Psoas muscle (tissue), 8 donors: ENCODE results near the gene EPHA2. TPM values are rescaled to one million over a fixed set of nuclear protein-coding genes. Genes with fewer than 3 reads are reported as not detected.

ENCODE experiments used
- ATAC-seq, 4 donors: fragments of 200-7000 bp; cut with Tn5 transposase; one replicate each; pipeline ENCODE4 v1.9.1; 2020; ENCODE audit warnings: moderate library complexity in 3 of 4, mild to moderate bottlenecking in 2 of 4
- DNase-seq, 2 donors: peaks; one replicate each; pipeline ENCODE4 v3.0.0-alpha.2; 2020
- H3K27ac ChIP-seq: fragments of 200-600 bp; one replicate; pipeline ENCODE4 v1.8.0; 2022
- H3K27me3 ChIP-seq, 3 donors: fragments of 200-600 bp in 1 of 3; one replicate each; pipeline versions ENCODE4 v1.6.1 to v1.8.0; 2013 to 2022; ENCODE audit warnings: low read length in 2 of 3, mild to moderate bottlenecking in 2 of 3, moderate library complexity in 1 of 3; ENCODE audit not compliant: insufficient read depth in 3 of 3
- H3K36me3 ChIP-seq, 2 donors: fragments of 200-600 bp in 1 of 2; one replicate each; pipeline versions ENCODE4 v1.6.1 to v1.8.0; 2013 to 2022; ENCODE audit warnings: low read depth in 1 of 2, mild to moderate bottlenecking in 1 of 2, moderate library complexity in 1 of 2; ENCODE audit not compliant: insufficient read depth in 1 of 2
- H3K4me1 ChIP-seq: fragments of 200-600 bp; one replicate; pipeline ENCODE4 v1.8.0; 2022
- H3K4me3 ChIP-seq: fragments of 200-600 bp; one replicate; pipeline ENCODE4 v1.8.0; 2022; ENCODE audit warnings: mild to moderate bottlenecking
- H3K9me3 ChIP-seq: fragments of 200-600 bp; one replicate; pipeline ENCODE4 v1.8.0; 2022
- WGBS, 3 donors: extraction: QIAGEN DNeasy Blood & Tissue Kit; methylation state at CpG; one replicate each; pipeline versions ENCODE4 v1.1.6 to v1.1.7; 2013; 5-methylcytosine and 5-hydroxymethylcytosine counted together
- intact Hi-C, 2 donors: fragments of 100-400 bp; cut with DNase I; formaldehyde crosslinking; loops; one replicate each; pipeline versions ENCODE4 v1.11.0 to v1.14.2; 2022
- polyA plus RNA-seq, 3 donors: library from polyadenylated mRNA; stranded (reverse); fragments of 200-250 nt; gene quantifications; one replicate each; pipeline ENCODE4 v1.2.3, GENCODE V29; 2013
- total RNA-seq, 4 donors: library from RNA; stranded (reverse); fragmentation: NEBNext Ultra II Directional in 2 of 4; extraction: Animal tissue kit (Norgen Biotek cat#: 25700) in 2 of 4; gene quantifications; one replicate each; pipeline versions ENCODE4 v1.2.1 to v1.2.4, GENCODE V29; 2021 to 2023
- TF ChIP-seq, protein P1 (sequence below): fragments of 200-600 bp; IDR thresholded peaks from one replicate; pipeline ENCODE4 v1.8.0; 2022; ENCODE audit warnings: antibody characterized with exemption
- donor health status: healthy with polysubstance abuse.
- donor health status: DM: no; HTN: no; CAD: no; lungs with moderate emphysema.
- donor health status: Bipolar disorder and iron deficiency.
- donor health status: healthy.
- donor health status: DM: yes; HTN: yes; CAD: no.
- donor health status: DM: no; HTN: no; CAD: no.
- donor health status: DM: no; HTN: no; CAD: no.
- donor health status: DM: yes; HTN: yes; CAD: no.

Gene EPHA2
- total and polyA plus RNA-seq, 7 donors = 1.3 to 8.0 (median 3.2) TPM

DNA sequence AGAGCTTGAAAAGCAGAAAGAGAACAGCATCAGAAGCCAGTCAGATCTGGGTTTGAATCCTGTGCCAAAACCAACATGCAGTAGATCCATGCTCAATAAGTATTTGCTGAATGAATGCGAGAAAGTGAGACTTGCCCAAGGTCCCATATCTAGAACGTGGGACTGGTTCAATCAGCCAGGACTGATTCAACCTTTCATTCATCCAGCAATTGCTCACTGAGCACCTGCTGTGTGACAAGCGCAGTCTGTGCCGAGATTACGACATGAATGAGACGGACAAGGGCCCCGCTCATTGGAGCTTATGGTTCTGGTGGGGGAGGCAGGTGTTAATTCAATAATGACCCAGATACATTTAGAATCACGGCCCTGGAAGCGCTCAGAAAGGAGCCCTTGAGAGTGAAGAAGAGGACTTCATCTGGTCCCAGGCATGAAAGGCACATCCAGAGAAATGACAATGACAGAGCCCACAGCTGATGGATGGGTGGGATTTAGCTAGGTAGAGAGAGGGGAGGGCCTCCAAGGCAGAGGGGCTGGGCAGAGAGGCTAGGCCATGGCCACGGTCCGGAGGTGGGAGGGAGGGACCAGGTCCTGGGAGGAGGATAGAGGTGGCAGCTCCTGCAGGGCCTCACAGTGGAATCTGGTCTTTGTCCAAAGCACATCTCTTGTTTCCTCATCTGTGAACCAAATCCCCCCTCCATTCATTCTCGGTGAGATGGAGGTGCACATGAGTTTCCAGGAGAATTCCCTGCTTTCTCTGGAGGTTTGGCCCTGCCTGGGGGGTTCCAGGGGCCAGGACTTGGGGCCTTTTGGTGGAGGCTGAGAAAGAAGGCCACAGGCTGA is 78.2 kb downstream of the EPHA2 start:
- Histone ChIP-seq H3K4me3 (no peak overlapping the region), H3K27ac (no peak overlapping the region), H3K36me3 (no peaks in the 10 kb centered on the region), H3K4me1 (no peaks in the 10 kb centered on the region), H3K9me3 (no peaks in the 10 kb centered on the region), H3K27me3 (peaks cover 0 to 12% (median 2%) of the 10 kb centered on the region in 3 donors)
- TF ChIP-seq, protein P1, sequence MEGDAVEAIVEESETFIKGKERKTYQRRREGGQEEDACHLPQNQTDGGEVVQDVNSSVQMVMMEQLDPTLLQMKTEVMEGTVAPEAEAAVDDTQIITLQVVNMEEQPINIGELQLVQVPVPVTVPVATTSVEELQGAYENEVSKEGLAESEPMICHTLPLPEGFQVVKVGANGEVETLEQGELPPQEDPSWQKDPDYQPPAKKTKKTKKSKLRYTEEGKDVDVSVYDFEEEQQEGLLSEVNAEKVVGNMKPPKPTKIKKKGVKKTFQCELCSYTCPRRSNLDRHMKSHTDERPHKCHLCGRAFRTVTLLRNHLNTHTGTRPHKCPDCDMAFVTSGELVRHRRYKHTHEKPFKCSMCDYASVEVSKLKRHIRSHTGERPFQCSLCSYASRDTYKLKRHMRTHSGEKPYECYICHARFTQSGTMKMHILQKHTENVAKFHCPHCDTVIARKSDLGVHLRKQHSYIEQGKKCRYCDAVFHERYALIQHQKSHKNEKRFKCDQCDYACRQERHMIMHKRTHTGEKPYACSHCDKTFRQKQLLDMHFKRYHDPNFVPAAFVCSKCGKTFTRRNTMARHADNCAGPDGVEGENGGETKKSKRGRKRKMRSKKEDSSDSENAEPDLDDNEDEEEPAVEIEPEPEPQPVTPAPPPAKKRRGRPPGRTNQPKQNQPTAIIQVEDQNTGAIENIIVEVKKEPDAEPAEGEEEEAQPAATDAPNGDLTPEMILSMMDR = no peak
- WGBS, 3 donors = 69 to 86% (median 80%) methylated on average over 12 of the region's 12 CpGs
- no peak for ATAC-seq
- intact Hi-C loops = loop anchor here in 1 of 2 donors (2.0 to 5.0 kb wide), 2 partner anchors 109 to 165 kb away; no protein-coding TSS in a partner anchor
- peak in 1 of 2 donors; percentile 40 for DNase-seq

DNA sequence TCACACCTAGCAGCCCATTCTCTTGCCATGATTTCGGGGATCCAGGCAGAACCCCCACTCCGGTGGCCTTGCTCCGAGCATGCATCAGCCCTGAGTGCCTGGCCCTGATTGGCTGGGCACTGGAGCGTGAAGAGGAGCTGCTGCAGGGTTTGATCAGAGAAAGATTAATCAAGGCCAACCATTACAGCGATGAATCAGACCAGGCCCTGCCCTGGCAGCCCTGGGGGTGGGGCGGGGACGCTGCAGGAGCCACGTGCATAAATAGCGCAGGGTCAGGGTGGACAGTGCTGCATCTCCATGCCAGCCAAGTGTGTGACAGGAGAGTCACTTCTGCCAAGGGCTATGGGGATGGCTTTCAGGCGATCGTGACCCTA is 79.0 kb downstream of the EPHA2 start:
- Histone ChIP-seq H3K36me3 (no peaks in the 10 kb centered on the region), H3K4me1 (no peaks in the 10 kb centered on the region), H3K27ac (no peak overlapping the region), H3K27me3 (peaks cover 0 to 18% (median 2%) of the 10 kb centered on the region in 3 donors), H3K9me3 (no peaks in the 10 kb centered on the region), H3K4me3 (no peak overlapping the region)
- ATAC-seq = peak; percentile 33 to 60 (median 48)
- intact Hi-C loops = loop anchor here in 1 of 2 donors (5.0 kb wide), 1 partner anchor 165 kb away; no protein-coding TSS in a partner anchor
- TF ChIP-seq, protein P1 = no peak
- peak; percentile 53 to 59 for DNase-seq
- WGBS, 3 donors = 56 to 66% (median 65%) methylated on average over 10 to 11 of the region's 11 CpGs

DNA sequence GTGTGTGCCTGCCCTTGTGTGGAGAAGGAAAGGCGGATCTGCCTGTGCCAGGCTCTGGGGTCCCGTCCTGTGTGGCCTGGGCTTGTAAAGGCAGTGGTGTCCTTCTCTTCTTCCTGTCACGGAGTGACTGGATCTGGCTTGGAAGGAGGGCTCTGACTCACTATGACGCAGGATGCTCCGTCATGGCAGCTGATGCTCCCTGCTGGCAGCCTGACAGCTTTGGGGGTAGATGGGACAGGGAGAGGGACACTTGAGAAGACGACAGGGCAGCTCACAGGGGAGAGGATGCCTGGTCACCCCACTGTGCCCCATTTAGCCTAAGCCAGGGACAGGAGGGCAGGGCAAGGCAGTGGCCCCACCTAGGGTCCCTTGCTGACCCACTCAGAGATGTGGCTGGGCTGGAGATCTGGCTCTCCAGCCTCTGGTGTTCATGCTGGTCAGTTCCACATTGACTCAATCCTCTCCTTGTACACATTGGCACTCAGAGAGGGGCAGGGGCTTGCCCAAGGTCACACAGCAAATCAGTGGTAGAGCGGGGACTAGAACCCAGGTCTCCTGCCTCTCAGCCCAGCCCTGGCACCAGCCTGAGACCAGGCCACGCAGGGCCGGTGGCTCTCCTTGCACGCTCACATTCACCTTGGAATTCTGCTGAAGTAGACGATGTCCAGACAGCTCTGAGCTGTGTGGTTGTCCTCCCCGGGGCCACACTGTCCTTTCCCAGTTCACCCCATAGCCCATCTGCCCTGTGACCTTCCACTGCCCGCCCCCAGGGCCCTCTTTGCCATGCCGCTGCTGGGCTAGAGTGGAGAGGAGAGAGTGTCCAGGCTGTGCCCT is 79.6 kb downstream of the EPHA2 start:
- H3K4me3 ChIP-seq = no peak overlapping the region
- H3K9me3 ChIP-seq = no peaks in the 10 kb centered on the region
- H3K4me1 ChIP-seq = no peaks in the 10 kb centered on the region
- no peak overlapping the region for H3K27ac ChIP-seq
- intact Hi-C loops = loop anchor here in 1 of 2 donors (5.0 kb wide), 1 partner anchor 166 kb away; no protein-coding TSS in a partner anchor
- peak; percentile 67 to 74 for DNase-seq
- ATAC-seq = peak; percentile 45 to 61 (median 60)
- TF ChIP-seq, protein P1 = no peak
- WGBS, 3 donors = 72 to 79% (median 75%) methylated on average over 14 of the region's 14 CpGs
- H3K36me3 ChIP-seq = no peaks in the 10 kb centered on the region
- H3K27me3 ChIP-seq = peaks cover 0 to 18% (median 2%) of the 10 kb centered on the region in 3 donors

DNA sequence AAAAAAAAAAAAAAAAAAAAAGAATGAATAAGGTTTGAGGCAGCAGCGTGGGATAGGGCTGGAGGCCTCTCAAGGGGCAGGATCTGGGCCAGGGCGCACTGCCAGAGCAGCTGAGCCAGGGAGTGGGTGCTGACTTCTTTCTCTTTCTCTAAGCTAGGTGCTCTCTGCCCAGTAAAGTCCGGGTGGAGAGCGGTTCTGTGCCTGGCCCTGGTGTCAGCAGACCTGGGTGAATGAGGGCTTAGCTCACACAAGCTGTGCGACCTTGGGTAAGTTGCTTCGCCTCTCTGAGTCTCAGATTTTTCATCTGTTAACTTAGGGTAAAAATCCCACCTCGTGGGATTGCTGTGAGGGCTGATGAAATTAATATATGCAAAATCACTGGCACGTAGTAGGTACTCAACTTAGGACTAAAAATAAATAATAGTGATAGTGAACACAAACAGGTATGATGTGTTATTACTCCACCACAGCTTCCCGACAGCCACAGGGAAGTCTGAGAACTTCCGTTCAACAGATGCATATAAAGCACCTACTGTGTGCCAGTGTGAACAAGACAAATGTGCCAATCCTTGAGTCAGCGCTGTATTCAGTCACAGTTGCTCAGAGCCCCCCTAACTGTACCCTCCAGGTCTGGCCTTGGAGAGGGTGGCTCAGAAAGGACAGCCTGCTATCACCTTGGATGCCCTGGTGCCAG is 80.4 kb downstream of the EPHA2 start:
- intact Hi-C loops = loop anchor here in 1 of 2 donors (5.0 kb wide), 1 partner anchor 167 kb away; no protein-coding TSS in a partner anchor
- Histone ChIP-seq H3K4me1 (no peaks in the 10 kb centered on the region), H3K27ac (no peak overlapping the region), H3K36me3 (no peaks in the 10 kb centered on the region), H3K9me3 (no peaks in the 10 kb centered on the region), H3K27me3 (peaks cover 0 to 18% (median 2%) of the 10 kb centered on the region in 3 donors), H3K4me3 (no peak overlapping the region)
- ATAC-seq (peak in 1 of 4 donors; percentile 26), DNase-seq (peak in 1 of 2 donors; percentile 59)
- TF ChIP-seq, protein P1 = no peak
- 59 to 74% (median 62%) methylated on average over 11 of the region's 11 CpGs for WGBS, 3 donors

Other genes starting within 250 kb of the EPHA2 start
- 10 to 100 TPM; 23.5 to 29.5 (median 26.2) TPM for gene ZBTB17, start 180.0 kb downstream of the EPHA2 start, total RNA-seq
- gene ZBTB17, start 180.0 kb downstream of the EPHA2 start, polyA plus RNA-seq = 10 to 100 TPM; 32.1 to 44.3 (median 34.2) TPM
- under 1 TPM in 1 of 4 donors, not detected in 3; 0.06 TPM for gene SRARP, start 151.8 kb downstream of the EPHA2 start, total RNA-seq
- under 1 TPM; 0.06 to 0.17 (median 0.09) TPM for gene SRARP, start 151.8 kb downstream of the EPHA2 start, polyA plus RNA-seq
- gene HSPB7, start 138.0 kb downstream of the EPHA2 start, total RNA-seq = 1,000 to 10,000 TPM; 1,183 to 3,738 (median 2,852) TPM
- 1,000 to 10,000 TPM; 1,867 to 2,156 (median 2,058) TPM for gene HSPB7, start 138.0 kb downstream of the EPHA2 start, polyA plus RNA-seq
- 1 to 10 TPM in 3 of 4 donors, under 1 TPM in 1; 0.84 to 2.2 (median 1.4) TPM for gene CLCNKA, start 134.0 kb downstream of the EPHA2 start, total RNA-seq
- gene CLCNKA, start 134.0 kb downstream of the EPHA2 start, polyA plus RNA-seq = 1 to 10 TPM in 1 of 3 donors, under 1 TPM in 2; 0.30 to 1.2 (median 0.63) TPM
- under 1 TPM in 1 of 4 donors, not detected in 3; 0.30 TPM for gene CLCNKB, start 112.3 kb downstream of the EPHA2 start, total RNA-seq
- under 1 TPM in 2 of 3 donors, not detected in 1; 0.05 to 0.31 TPM for gene CLCNKB, start 112.3 kb downstream of the EPHA2 start, polyA plus RNA-seq
- gene FAM131C, start 82.4 kb downstream of the EPHA2 start, total RNA-seq = not detected
- gene FAM131C, start 82.4 kb downstream of the EPHA2 start, polyA plus RNA-seq = under 1 TPM; 0.01 to 0.51 (median 0.06) TPM
- gene ARHGEF19, start 56.6 kb upstream of the EPHA2 start, total RNA-seq = 1 to 10 TPM; 1.1 to 1.8 (median 1.3) TPM
- 1 to 10 TPM in 2 of 3 donors, under 1 TPM in 1; 0.99 to 2.4 (median 1.3) TPM for gene ARHGEF19, start 56.6 kb upstream of the EPHA2 start, polyA plus RNA-seq
- 1 to 10 TPM; 1.0 to 5.1 (median 4.6) TPM for gene CPLANE2, start 81.1 kb upstream of the EPHA2 start, total RNA-seq
- 1 to 10 TPM; 1.4 to 7.4 (median 4.0) TPM for gene CPLANE2, start 81.1 kb upstream of the EPHA2 start, polyA plus RNA-seq
- gene FBXO42, start 196.4 kb upstream of the EPHA2 start, total RNA-seq = 10 to 100 TPM; 14.7 to 24.4 (median 19.8) TPM
- 10 to 100 TPM in 2 of 3 donors, 1 to 10 TPM in 1; 7.4 to 26.6 (median 14.8) TPM for gene FBXO42, start 196.4 kb upstream of the EPHA2 start, polyA plus RNA-seq
- gene SZRD1, start 211.2 kb upstream of the EPHA2 start, total RNA-seq = 100 to 1,000 TPM in 3 of 4 donors, 10 to 100 TPM in 1; 80.7 to 144 (median 138) TPM
- gene SZRD1, start 211.2 kb upstream of the EPHA2 start, polyA plus RNA-seq = 100 to 1,000 TPM in 2 of 3 donors, 10 to 100 TPM in 1; 75.9 to 184 (median 156) TPM